H9 (cell line): ENCODE results near the gene MRGPRF. TPM values are rescaled to one million over a fixed set of nuclear protein-coding genes. Genes with fewer than 3 reads are reported as not detected.

Experiments
- DNase-seq: peaks from one replicate; pipeline ENCODE4 v3.0.0-alpha.2; 2017
- H2AFZ ChIP-seq: one replicate; pipeline ENCODE4 v1.6.1; 2013; ENCODE audit warnings: mild to moderate bottlenecking, low read length, control low read depth, moderate library complexity
- H2AK5ac ChIP-seq: 2 replicates; pipeline ENCODE4 v1.6.1; 2013; ENCODE audit warnings: low read length, control low read depth, mixed read lengths; ENCODE audit not compliant: insufficient read length
- H2BK120ac ChIP-seq: one replicate; pipeline ENCODE4 v1.6.1; 2013; ENCODE audit warnings: low read depth, mild to moderate bottlenecking, low read length, control low read depth, inconsistent platforms; ENCODE audit not compliant: poor library complexity, severe bottlenecking
- H2BK12ac ChIP-seq: 2 replicates; pipeline ENCODE4 v1.6.1; 2013; ENCODE audit warnings: low read length, control low read depth, mixed read lengths, low read depth; ENCODE audit not compliant: insufficient read length
- H2BK15ac ChIP-seq: 2 replicates; pipeline ENCODE4 v1.6.1; 2013; ENCODE audit warnings: low read depth, low read length, control low read depth
- H2BK20ac ChIP-seq: one replicate; pipeline ENCODE4 v1.6.1; 2013; ENCODE audit warnings: low read depth, mild to moderate bottlenecking, low read length, control low read depth, inconsistent platforms; ENCODE audit not compliant: poor library complexity, severe bottlenecking
- H2BK5ac ChIP-seq: 2 replicates; pipeline ENCODE4 v1.6.1; 2013; ENCODE audit warnings: low read length, control low read depth, mixed read lengths; ENCODE audit not compliant: insufficient read length
- H3K14ac ChIP-seq: 2 replicates; pipeline ENCODE4 v1.6.1; 2013; ENCODE audit warnings: low read length, control low read depth; ENCODE audit not compliant: insufficient read depth
- H3K18ac ChIP-seq: 2 replicates; pipeline ENCODE4 v1.6.1; 2013; ENCODE audit warnings: low read depth, mild to moderate bottlenecking, mixed read lengths, low read length, control low read depth; ENCODE audit not compliant: insufficient read length
- H3K23ac ChIP-seq: 2 replicates; pipeline ENCODE4 v1.6.1; 2013; ENCODE audit warnings: low read length, control low read depth, mixed read lengths, low read depth; ENCODE audit not compliant: insufficient read length
- H3K23me2 ChIP-seq: 2 replicates; pipeline ENCODE4 v1.6.1; 2013; ENCODE audit warnings: low read depth, mild to moderate bottlenecking, mixed read lengths, low read length, control low read depth; ENCODE audit not compliant: insufficient read length, poor library complexity, severe bottlenecking
- H3K27ac ChIP-seq: 2 replicates; pipeline ENCODE4 v1.5.1; 2013; ENCODE audit warnings: low read length, control low read depth, mixed read lengths, low read depth; ENCODE audit not compliant: insufficient read length
- H3K27me3 ChIP-seq: 2 replicates; pipeline ENCODE4 v1.6.1; 2013; ENCODE audit warnings: low read length, control low read depth, inconsistent platforms; ENCODE audit not compliant: insufficient read depth
- H3K4ac ChIP-seq: 2 replicates; pipeline ENCODE4 v1.6.1; 2013; ENCODE audit warnings: low read depth, mild to moderate bottlenecking, control low read depth, inconsistent platforms, low read length, moderate library complexity
- H3K4me1 ChIP-seq: 2 replicates; pipeline ENCODE4 v1.6.1; 2013; ENCODE audit warnings: low read length, control low read depth, inconsistent platforms; ENCODE audit not compliant: insufficient read depth
- H3K4me2 ChIP-seq: 2 replicates; pipeline ENCODE4 v1.6.1; 2013; ENCODE audit warnings: low read length, control low read depth, mixed read lengths; ENCODE audit not compliant: insufficient read length, insufficient read depth
- H3K56ac ChIP-seq: 2 replicates; pipeline ENCODE4 v1.6.1; 2013; ENCODE audit warnings: low read depth, mild to moderate bottlenecking, mixed read lengths, low read length, control low read depth; ENCODE audit not compliant: insufficient read length
- H3K79me1 ChIP-seq: 2 replicates; pipeline ENCODE4 v1.6.1; 2013; ENCODE audit warnings: low read depth, mild to moderate bottlenecking, moderate library complexity, low read length, control low read depth, inconsistent platforms; ENCODE audit not compliant: insufficient read depth, poor library complexity, severe bottlenecking
- H3K79me2 ChIP-seq: 2 replicates; pipeline ENCODE4 v1.6.1; 2013; ENCODE audit warnings: low read length, control low read depth, inconsistent platforms; ENCODE audit not compliant: insufficient read depth
- H3K9ac ChIP-seq: 2 replicates; pipeline ENCODE4 v1.6.1; 2013; ENCODE audit warnings: low read length, control low read depth, mixed read lengths; ENCODE audit not compliant: insufficient read length; ENCODE audit errors: extremely low read depth
- H3K9me3 ChIP-seq: one replicate; pipeline ENCODE4 v1.6.1; 2013; ENCODE audit warnings: low read depth, low read length, inconsistent platforms; ENCODE audit not compliant: control insufficient read depth
- H3T11ph ChIP-seq: one replicate; pipeline ENCODE4 v1.6.1; 2013; ENCODE audit warnings: mild to moderate bottlenecking, low read length, control low read depth, inconsistent platforms
- H4K20me1 ChIP-seq: one replicate; pipeline ENCODE4 v1.6.1; 2013; ENCODE audit not compliant: control insufficient read depth, insufficient read length, insufficient read depth
- H4K5ac ChIP-seq: 2 replicates; pipeline ENCODE4 v1.6.1; 2013; ENCODE audit warnings: low read depth, mild to moderate bottlenecking, mixed read lengths, low read length, control low read depth; ENCODE audit not compliant: insufficient read length
- H4K8ac ChIP-seq: replicated peaks from 2 replicates; pipeline ENCODE4 v1.6.1; 2013; ENCODE audit warnings: low read length, control low read depth, mixed read lengths, low read depth; ENCODE audit not compliant: insufficient read length
- H4K91ac ChIP-seq: 2 replicates; pipeline ENCODE4 v1.6.1; 2013; ENCODE audit warnings: low read depth, mild to moderate bottlenecking, moderate library complexity, mixed read lengths, low read length, control low read depth; ENCODE audit not compliant: insufficient read length
- H3K27ac Mint-ChIP-seq, 3 experiments: 2 replicates in 2 of 3; 3 replicates in 1 of 3; pipeline ENCODE4 v1.8.0; 2020 to 2021; ENCODE audit warnings: mixed read lengths in 3 of 3, mild to moderate bottlenecking in 1 of 3, moderate library complexity in 1 of 3
- H3K27me3 Mint-ChIP-seq: 2 replicates; pipeline ENCODE4 v1.8.0; 2021; ENCODE audit warnings: low read depth, mild to moderate bottlenecking, moderate library complexity, mixed read lengths
- H3K36me3 Mint-ChIP-seq, 3 experiments: 2 replicates in 2 of 3; 3 replicates in 1 of 3; pipeline ENCODE4 v1.8.0; 2020 to 2021; ENCODE audit warnings: low read depth in 3 of 3, mixed read lengths in 3 of 3; ENCODE audit not compliant: insufficient read depth in 1 of 3
- H3K4me1 Mint-ChIP-seq, 2 experiments: 2 replicates each; pipeline ENCODE4 v1.8.0; 2020; ENCODE audit warnings: mixed read lengths in 2 of 2
- H3K4me3 Mint-ChIP-seq, 2 experiments: 2 replicates in 1 of 2; 3 replicates in 1 of 2; pipeline ENCODE4 v1.8.0; 2020 to 2021; ENCODE audit warnings: mild to moderate bottlenecking in 2 of 2, mixed read lengths in 2 of 2, moderate library complexity in 1 of 2
- H3K9me3 Mint-ChIP-seq, 2 experiments: 2 replicates in 1 of 2; 3 replicates in 1 of 2; pipeline ENCODE4 v1.8.0; 2020; ENCODE audit warnings: mild to moderate bottlenecking in 2 of 2, mixed read lengths in 2 of 2, moderate library complexity in 1 of 2
- CTCF ChIP-seq: fragments of 200-600 bp; sonication (generic); conservative IDR thresholded peaks from 3 replicates; pipeline ENCODE4 v1.8.0; 2021; ENCODE audit warnings: antibody characterized with exemption, mild to moderate bottlenecking
- WGBS: extraction: QIAGEN DNeasy Blood & Tissue Kit; methylation state at CpG from one replicate; pipeline ENCODE4 v1.1.7; 2013; ENCODE audit warnings: missing lambda C conversion rate, low lambda C conversion rate, mixed read lengths; ENCODE audit not compliant: insufficient read length; ENCODE audit errors: extremely low coverage; 5-methylcytosine and 5-hydroxymethylcytosine counted together
- total RNA-seq: library from RNA; stranded (reverse); gene quantifications from 2 replicates; pipeline ENCODE4 v1.2.1, GENCODE V29; 2021

Gene MRGPRF
- total RNA-seq, 1 experiment from 2014 or later = 4.0 TPM

GRCh38 chr11:69060806-69061712 is 48.0 kb upstream of the MRGPRF start:
- H2BK120ac ChIP-seq = no peak overlapping the region
- H3K9ac ChIP-seq = no peak overlapping the region
- H3K9me3 Mint-ChIP-seq = no peaks in the 10 kb centered on the region
- H3K79me2 ChIP-seq = no peaks in the 10 kb centered on the region; the same call in 1 of the 2 replicates
- no peak overlapping the region for H4K8ac ChIP-seq
- no peak overlapping the region for H3K4me2 ChIP-seq
- no peak overlapping the region for H2BK15ac ChIP-seq
- H3K56ac ChIP-seq = no peak overlapping the region
- no peak overlapping the region; the same call in 1 of the 2 replicates for H3K14ac ChIP-seq
- no peak overlapping the region for H2BK12ac ChIP-seq
- DNase-seq = no peak
- TF ChIP-seq CTCF = no peak
- H3K27me3 ChIP-seq = no peaks in the 10 kb centered on the region
- no peak overlapping the region for H2BK20ac ChIP-seq
- peak overlapping the region in 1 of 3 experiments; percentile 81; a peak in 4 of 7 replicates for H3K27ac Mint-ChIP-seq
- H4K91ac ChIP-seq = no peak overlapping the region
- H3K23me2 ChIP-seq = no peaks in the 10 kb centered on the region
- H3K4me3 Mint-ChIP-seq = no peak overlapping the region; a peak in 1 of 5 replicates
- H3K4me1 ChIP-seq = no peaks in the 10 kb centered on the region
- no peak overlapping the region for H3K27ac ChIP-seq
- no peak overlapping the region for H3K23ac ChIP-seq
- H3T11ph ChIP-seq = no peak overlapping the region
- H4K20me1 ChIP-seq = peaks cover 4% of the 10 kb centered on the region
- H2AK5ac ChIP-seq = no peak overlapping the region
- peaks cover 3 to 25% (median 9%) of the 10 kb centered on the region in 3 experiments; a peak in 6 of 7 replicates for H3K36me3 Mint-ChIP-seq
- H2AFZ ChIP-seq = no peak overlapping the region
- no peak overlapping the region for H3K4ac ChIP-seq
- no peaks in the 10 kb centered on the region for H3K9me3 ChIP-seq
- H3K79me1 ChIP-seq = no peaks in the 10 kb centered on the region
- no peaks in the 10 kb centered on the region for H3K27me3 Mint-ChIP-seq
- H3K18ac ChIP-seq = no peak overlapping the region
- 0 out of 4 replicates have a peak, but pooled peaks cover 0 to 2% of the 10 kb centered on the region in 2 experiments for H3K4me1 Mint-ChIP-seq
- H2BK5ac ChIP-seq = no peak overlapping the region
- H4K5ac ChIP-seq = no peak overlapping the region
- no CpG with 5 or more reads among the region's 25 CpGs for WGBS
